IMR-90 (cell line): Measurements from ENCODE around the gene DOCK1. TPM values are rescaled to one million over a fixed set of nuclear protein-coding genes. Genes with fewer than 3 reads are reported as not detected.

Experiments used
- ATAC-seq: fragments of 200-7000 bp; cut with Tn5 transposase; 2 replicates; pipeline ENCODE4 v1.9.1; 2020; ENCODE audit warnings: low read depth, mild to moderate bottlenecking, moderate library complexity
- BruUV-seq: library from RNA; stranded (reverse); fragments of 400-500 nt; replicated peaks from 2 replicates; lab custom pipeline; 2021; lab: Mats Ljungman, UMichigan
- CTCF ChIA-PET: fragments of 300-600 bp; formaldehyde crosslinking; extraction: SDS; loops from one replicate; lab custom pipeline; 2021; ENCODE audit warnings: antibody characterized with exemption; lab: Yijun Ruan, JAX
- POLR2A ChIA-PET: fragments of 300-600 bp; sonication (Branson Sonifier 250); formaldehyde crosslinking; loops from one replicate; lab custom pipeline; 2022; ENCODE audit warnings: antibody characterized with exemption; ENCODE audit not compliant: unreplicated experiment; lab: Charles Lee
- DNase-seq: peaks from one replicate; pipeline ENCODE4 v3.0.0; 2013
- H2AFZ ChIP-seq: replicated peaks from 2 replicates; pipeline ENCODE3; 2013; ENCODE audit warnings: low read length, mild to moderate bottlenecking; ENCODE audit not compliant: poor library complexity
- H2AK5ac ChIP-seq: 2 replicates; pipeline ENCODE4 v1.6.1; 2013; ENCODE audit warnings: low read depth, low read length, inconsistent platforms
- H2AK9ac ChIP-seq: replicated peaks from 2 replicates; pipeline ENCODE3; 2013; ENCODE audit warnings: mild to moderate bottlenecking, low read depth, low read length, moderate library complexity; ENCODE audit not compliant: poor library complexity
- H2BK120ac ChIP-seq: 2 replicates; pipeline ENCODE4 v1.6.1; 2013; ENCODE audit warnings: low read depth, low read length, inconsistent platforms
- H2BK15ac ChIP-seq: 3 replicates; pipeline ENCODE4 v1.6.1; 2013; ENCODE audit warnings: low read depth, low read length, inconsistent platforms
- H2BK20ac ChIP-seq: 2 replicates; pipeline ENCODE4 v1.6.1; 2013; ENCODE audit warnings: low read depth, mild to moderate bottlenecking, inconsistent platforms, low read length, moderate library complexity
- H2BK5ac ChIP-seq: 2 replicates; pipeline ENCODE4 v1.6.1; 2013; ENCODE audit warnings: mild to moderate bottlenecking, low read depth, low read length, inconsistent platforms; ENCODE audit not compliant: poor library complexity, severe bottlenecking
- H3K14ac ChIP-seq: replicated peaks from 2 replicates; pipeline ENCODE4 v1.6.1; 2013; ENCODE audit warnings: low read depth, low read length, inconsistent platforms
- H3K18ac ChIP-seq: 2 replicates; pipeline ENCODE4 v1.6.1; 2013; ENCODE audit warnings: low read depth, low read length, control low read depth
- H3K23ac ChIP-seq: 2 replicates; pipeline ENCODE4 v1.6.1; 2013; ENCODE audit warnings: low read depth, low read length, inconsistent platforms
- H3K27ac ChIP-seq: 2 replicates; pipeline ENCODE4 v1.5.1; 2013; ENCODE audit warnings: mild to moderate bottlenecking, control low read depth, low read length; ENCODE audit not compliant: insufficient read depth
- H3K27me3 ChIP-seq: 2 replicates; pipeline ENCODE4 v1.6.1; 2013; ENCODE audit warnings: low read length; ENCODE audit not compliant: control insufficient read depth, insufficient read depth
- H3K36me3 ChIP-seq: 2 replicates; pipeline ENCODE4 v1.6.1; 2013; ENCODE audit warnings: low read length, mixed read lengths; ENCODE audit not compliant: control insufficient read depth, insufficient read depth
- H3K4ac ChIP-seq: 2 replicates; pipeline ENCODE4 v1.6.1; 2013; ENCODE audit warnings: low read depth, low read length, inconsistent platforms
- H3K4me1 ChIP-seq: 2 replicates; pipeline ENCODE4 v1.6.1; 2013; ENCODE audit warnings: low read length, mixed read lengths; ENCODE audit not compliant: control insufficient read depth, insufficient read depth
- H3K4me2 ChIP-seq: 2 replicates; pipeline ENCODE4 v1.6.1; 2013; ENCODE audit warnings: low read depth, mild to moderate bottlenecking, control low read depth, low read length, moderate library complexity
- H3K4me3 ChIP-seq: 2 replicates; pipeline ENCODE4 v1.5.1; 2013; ENCODE audit warnings: low read depth, mild to moderate bottlenecking, control low read depth, low read length, moderate library complexity; ENCODE audit not compliant: insufficient read depth
- H3K56ac ChIP-seq: 2 replicates; pipeline ENCODE4 v1.6.1; 2013; ENCODE audit warnings: low read length, inconsistent platforms; ENCODE audit not compliant: insufficient read depth; ENCODE audit errors: extremely low read depth
- H3K79me1 ChIP-seq, 2 experiments: 2 replicates each; pipeline ENCODE4 v1.6.1; 2013; ENCODE audit warnings: low read length in 2 of 2, inconsistent platforms in 1 of 2, low read depth in 1 of 2
- H3K9ac ChIP-seq: 2 replicates; pipeline ENCODE4 v1.6.1; 2013; ENCODE audit warnings: low read depth, low read length, control low read depth
- H3K9me1 ChIP-seq: 2 replicates; pipeline ENCODE4 v1.6.1; 2013; ENCODE audit warnings: low read length, inconsistent platforms; ENCODE audit not compliant: insufficient read depth
- H3K9me3 ChIP-seq: 2 replicates; pipeline ENCODE4 v1.6.1; 2013; ENCODE audit warnings: low read length; ENCODE audit not compliant: control insufficient read depth, insufficient read depth
- H4K20me1 ChIP-seq: 2 replicates; pipeline ENCODE4 v1.6.1; 2013; ENCODE audit warnings: low read length, inconsistent platforms; ENCODE audit not compliant: insufficient read depth
- H4K5ac ChIP-seq: 2 replicates; pipeline ENCODE4 v1.6.1; 2013; ENCODE audit warnings: mild to moderate bottlenecking, low read depth, low read length, control low read depth
- H4K8ac ChIP-seq, 2 experiments: 2 replicates each; pipeline ENCODE4 v1.6.1; 2013; ENCODE audit warnings: low read depth in 2 of 2, low read length in 2 of 2, control low read depth in 1 of 2, inconsistent platforms in 1 of 2
- H4K91ac ChIP-seq: 2 replicates; pipeline ENCODE4 v1.6.1; 2013; ENCODE audit warnings: low read depth, low read length, inconsistent platforms; ENCODE audit not compliant: insufficient read depth
- BHLHE40 ChIP-seq: fragments of 150-350 bp; IDR thresholded peaks from 2 replicates; pipeline ENCODE4 v1.6.1; 2016; ENCODE audit warnings: mild to moderate bottlenecking, low read depth, low read length
- CEBPB ChIP-seq: IDR thresholded peaks from 2 replicates; pipeline ENCODE4 v1.6.1; 2012; ENCODE audit warnings: low read depth, low read length, improper control_type of control experiment
- CHD1 ChIP-seq: IDR thresholded peaks from 2 replicates; pipeline ENCODE4 v1.6.1; 2012; ENCODE audit warnings: low read depth, low read length, improper control_type of control experiment
- FOS ChIP-seq: fragments of 150-350 bp; IDR thresholded peaks from 2 replicates; pipeline ENCODE4 v1.6.1; 2016; ENCODE audit warnings: low read depth, low read length
- MAFK ChIP-seq: IDR thresholded peaks from 2 replicates; pipeline ENCODE4 v1.6.1; 2012; ENCODE audit warnings: low read depth, low read length, improper control_type of control experiment
- MAZ ChIP-seq: IDR thresholded peaks from 2 replicates; pipeline ENCODE4 v1.6.1; 2012; ENCODE audit warnings: low read depth, mild to moderate bottlenecking, low read length, improper control_type of control experiment, moderate library complexity, borderline replicate concordance
- MXI1 ChIP-seq: IDR thresholded peaks from 2 replicates; pipeline ENCODE4 v1.6.1; 2012; ENCODE audit warnings: low read depth, mild to moderate bottlenecking, low read length, moderate library complexity, borderline replicate concordance
- NFE2L2 ChIP-seq: fragments of 150-350 bp; IDR thresholded peaks from 2 replicates; pipeline ENCODE4 v1.6.1; 2016; ENCODE audit warnings: low read depth, mild to moderate bottlenecking, low read length
- POLR2A ChIP-seq: IDR thresholded peaks from 2 replicates; pipeline ENCODE4 v1.6.1; 2012; ENCODE audit warnings: mild to moderate bottlenecking, low read depth, low read length
- RAD21 ChIP-seq: IDR thresholded peaks from 2 replicates; pipeline ENCODE4 v1.6.1; 2012; ENCODE audit warnings: low read length, improper control_type of control experiment
- RCOR1 ChIP-seq: IDR thresholded peaks from 2 replicates; pipeline ENCODE4 v1.6.1; 2012; ENCODE audit warnings: mild to moderate bottlenecking, low read length, improper control_type of control experiment; ENCODE audit not compliant: insufficient replicate concordance
- RFX5 ChIP-seq: IDR thresholded peaks from 2 replicates; pipeline ENCODE4 v1.8.0; 2012; ENCODE audit warnings: low read depth, mild to moderate bottlenecking, low read length, moderate library complexity
- SMC3 ChIP-seq: fragments of 150-350 bp; IDR thresholded peaks from 2 replicates; pipeline ENCODE4 v1.6.1; 2016; ENCODE audit warnings: low read depth, mild to moderate bottlenecking, antibody characterized with exemption, low read length, moderate library complexity
- WGBS, 2 experiments: methylation state at CpG; one replicate each; pipeline versions ENCODE4 v1.1.5 to v1.1.7; 2013; ENCODE audit warnings: missing lambda C conversion rate in 2 of 2; ENCODE audit not compliant: insufficient read length in 1 of 2; ENCODE audit errors: extremely low coverage in 2 of 2; 5-methylcytosine and 5-hydroxymethylcytosine counted together
- dilution Hi-C: fragments of 300-500 bp; cut with HindIII; formaldehyde crosslinking; loops from one replicate; pipeline ENCODE4 v1.14.3; 2018; ENCODE audit warnings: low sequenced_read_pairs; ENCODE audit not compliant: unreplicated experiment
- in situ Hi-C: fragments of 300-500 bp; cut with MboI; formaldehyde crosslinking; loops from 3 replicates; pipeline ENCODE4 v1.14.3; 2019; ENCODE audit warnings: low sequenced_read_pairs, inconsistent platforms, mixed read lengths
- intact Hi-C: fragments of 100-400 bp; cut with micrococcal nuclease; formaldehyde crosslinking; loops from 2 replicates; pipeline ENCODE4 v1.10.0; 2022
- polyA plus RNA-seq, 3 experiments: library from polyadenylated mRNA; depleted of rRNA; stranded (reverse); fragments of >200 nt; gene quantifications; 2 replicates each; pipeline ENCODE4 v1.2.3, GENCODE V29; 2012; ENCODE audit warnings: low replicate concordance in 1 of 3
- total RNA-seq: library from RNA; depleted of rRNA; stranded (reverse); fragments of >200 nt; gene quantifications from 2 replicates; pipeline ENCODE4 v1.2.3, GENCODE V29; 2012
- TF ChIP-seq, protein P1 (sequence below): fragments of 150-350 bp; IDR thresholded peaks from 2 replicates; pipeline ENCODE4 v1.6.1; 2016; ENCODE audit warnings: low read depth, mild to moderate bottlenecking, low read length, moderate library complexity, borderline replicate concordance
- TF ChIP-seq, protein P2 (sequence below): fragments of 150-350 bp; IDR thresholded peaks from 2 replicates; pipeline ENCODE4 v1.6.1; 2017; ENCODE audit warnings: mild to moderate bottlenecking, antibody characterized with exemption, low read length, low read depth
- TF ChIP-seq, protein P3 (sequence below): conservative IDR thresholded peaks from 2 replicates; pipeline ENCODE4 v1.5.1; 2012; ENCODE audit warnings: mild to moderate bottlenecking, low read depth, low read length, improper control_type of control experiment

Gene DOCK1
- total and polyA plus RNA-seq, 2 of the 4 experiments (the other 2 are of a cell fraction), result 28.2 to 71.0 TPM

DNA sequence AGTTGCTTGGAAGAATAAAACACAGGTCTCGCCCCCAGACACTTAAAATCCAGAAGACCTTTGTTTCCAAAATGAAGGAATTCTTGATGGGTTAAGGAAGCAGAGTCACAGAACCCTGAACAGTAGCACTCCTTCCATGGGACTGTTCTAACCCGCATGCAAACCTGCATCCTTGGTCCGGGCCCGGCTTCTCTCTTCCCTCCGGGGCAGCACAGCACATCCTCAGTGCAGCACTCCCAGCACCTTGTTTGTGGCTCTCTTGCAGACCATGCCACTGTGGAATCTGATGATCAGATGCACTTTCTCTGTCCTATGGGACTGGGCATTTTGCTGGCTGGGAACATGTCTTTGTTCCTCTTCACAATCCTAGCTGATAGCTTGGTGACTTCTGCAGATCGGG lies 257.6 kb downstream of the DOCK1 start:
- no peak overlapping the region for H3K56ac ChIP-seq
- H3K23ac ChIP-seq, result no peak overlapping the region
- H3K36me3 ChIP-seq, result no peaks in the 10 kb centered on the region
- no TSS peak for BruUV-seq
- no peak overlapping the region for H2BK15ac ChIP-seq
- no peak overlapping the region for H2BK5ac ChIP-seq
- ChIA-PET POLR2A (no interaction called here), CTCF (no interaction called here)
- no peak overlapping the region for H3K4me3 ChIP-seq
- no peak overlapping the region for H3K4me2 ChIP-seq
- no peak overlapping the region for H2AK9ac ChIP-seq
- no peaks in the 10 kb centered on the region for H3K27me3 ChIP-seq
- H3K14ac ChIP-seq, result no peak overlapping the region
- H3K18ac ChIP-seq, result no peak overlapping the region
- no peak overlapping the region for H4K8ac ChIP-seq
- intact Hi-C loops, result no loop called here
- dilution Hi-C loops, result no loop called here
- peaks cover 19% of the 10 kb centered on the region; the same call in 1 of the 2 replicates for H4K20me1 ChIP-seq
- H4K91ac ChIP-seq, result no peak overlapping the region
- H3K27ac ChIP-seq, result no peak overlapping the region
- H2AK5ac ChIP-seq, result no peak overlapping the region
- no peaks in the 10 kb centered on the region for H3K9me3 ChIP-seq
- no peak overlapping the region for H2BK20ac ChIP-seq
- no peak overlapping the region for H3K9ac ChIP-seq
- no peak overlapping the region for H4K5ac ChIP-seq
- peaks cover 21 to 27% of the 10 kb centered on the region in 2 experiments for H3K79me1 ChIP-seq
- no CpG with 5 or more reads among the region's 6 CpGs for WGBS, 2 experiments
- ATAC-seq, result no peak
- in situ Hi-C loops, result no loop called here
- H2AFZ ChIP-seq, result no peak overlapping the region
- H2BK120ac ChIP-seq, result no peak overlapping the region
- TF ChIP-seq MAZ (no peak), RFX5 (no peak), CHD1 (no peak), SMC3 (no peak), RAD21 (no peak), NFE2L2 (no peak), FOS (no peak), MXI1 (no peak), MAFK (no peak), BHLHE40 (no peak), CEBPB (no peak), RCOR1 (no peak), POLR2A (no peak)
- TF ChIP-seq, protein P1, sequence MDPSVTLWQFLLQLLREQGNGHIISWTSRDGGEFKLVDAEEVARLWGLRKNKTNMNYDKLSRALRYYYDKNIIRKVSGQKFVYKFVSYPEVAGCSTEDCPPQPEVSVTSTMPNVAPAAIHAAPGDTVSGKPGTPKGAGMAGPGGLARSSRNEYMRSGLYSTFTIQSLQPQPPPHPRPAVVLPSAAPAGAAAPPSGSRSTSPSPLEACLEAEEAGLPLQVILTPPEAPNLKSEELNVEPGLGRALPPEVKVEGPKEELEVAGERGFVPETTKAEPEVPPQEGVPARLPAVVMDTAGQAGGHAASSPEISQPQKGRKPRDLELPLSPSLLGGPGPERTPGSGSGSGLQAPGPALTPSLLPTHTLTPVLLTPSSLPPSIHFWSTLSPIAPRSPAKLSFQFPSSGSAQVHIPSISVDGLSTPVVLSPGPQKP, result no peak
- TF ChIP-seq, protein P2, sequence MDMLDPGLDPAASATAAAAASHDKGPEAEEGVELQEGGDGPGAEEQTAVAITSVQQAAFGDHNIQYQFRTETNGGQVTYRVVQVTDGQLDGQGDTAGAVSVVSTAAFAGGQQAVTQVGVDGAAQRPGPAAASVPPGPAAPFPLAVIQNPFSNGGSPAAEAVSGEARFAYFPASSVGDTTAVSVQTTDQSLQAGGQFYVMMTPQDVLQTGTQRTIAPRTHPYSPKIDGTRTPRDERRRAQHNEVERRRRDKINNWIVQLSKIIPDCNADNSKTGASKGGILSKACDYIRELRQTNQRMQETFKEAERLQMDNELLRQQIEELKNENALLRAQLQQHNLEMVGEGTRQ, result no peak
- TF ChIP-seq, protein P3, sequence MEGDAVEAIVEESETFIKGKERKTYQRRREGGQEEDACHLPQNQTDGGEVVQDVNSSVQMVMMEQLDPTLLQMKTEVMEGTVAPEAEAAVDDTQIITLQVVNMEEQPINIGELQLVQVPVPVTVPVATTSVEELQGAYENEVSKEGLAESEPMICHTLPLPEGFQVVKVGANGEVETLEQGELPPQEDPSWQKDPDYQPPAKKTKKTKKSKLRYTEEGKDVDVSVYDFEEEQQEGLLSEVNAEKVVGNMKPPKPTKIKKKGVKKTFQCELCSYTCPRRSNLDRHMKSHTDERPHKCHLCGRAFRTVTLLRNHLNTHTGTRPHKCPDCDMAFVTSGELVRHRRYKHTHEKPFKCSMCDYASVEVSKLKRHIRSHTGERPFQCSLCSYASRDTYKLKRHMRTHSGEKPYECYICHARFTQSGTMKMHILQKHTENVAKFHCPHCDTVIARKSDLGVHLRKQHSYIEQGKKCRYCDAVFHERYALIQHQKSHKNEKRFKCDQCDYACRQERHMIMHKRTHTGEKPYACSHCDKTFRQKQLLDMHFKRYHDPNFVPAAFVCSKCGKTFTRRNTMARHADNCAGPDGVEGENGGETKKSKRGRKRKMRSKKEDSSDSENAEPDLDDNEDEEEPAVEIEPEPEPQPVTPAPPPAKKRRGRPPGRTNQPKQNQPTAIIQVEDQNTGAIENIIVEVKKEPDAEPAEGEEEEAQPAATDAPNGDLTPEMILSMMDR, result no peak
- DNase-seq, result no peak
- H3K4ac ChIP-seq, result no peak overlapping the region
- H3K9me1 ChIP-seq, result peaks cover 7% of the 10 kb centered on the region; the same call in 1 of the 2 replicates
- peaks cover 4% of the 10 kb centered on the region; the same call in 1 of the 2 replicates for H3K4me1 ChIP-seq
